ENCODE results near the gene PDZD2. TPM values are rescaled to one million over a fixed set of nuclear protein-coding genes. Genes with fewer than 3 reads are reported as not detected.

PDZD2 gene
- total and polyA plus RNA-seq, 9 donors, result 21.2 to 58.2 (median 37.8) TPM

DNA sequence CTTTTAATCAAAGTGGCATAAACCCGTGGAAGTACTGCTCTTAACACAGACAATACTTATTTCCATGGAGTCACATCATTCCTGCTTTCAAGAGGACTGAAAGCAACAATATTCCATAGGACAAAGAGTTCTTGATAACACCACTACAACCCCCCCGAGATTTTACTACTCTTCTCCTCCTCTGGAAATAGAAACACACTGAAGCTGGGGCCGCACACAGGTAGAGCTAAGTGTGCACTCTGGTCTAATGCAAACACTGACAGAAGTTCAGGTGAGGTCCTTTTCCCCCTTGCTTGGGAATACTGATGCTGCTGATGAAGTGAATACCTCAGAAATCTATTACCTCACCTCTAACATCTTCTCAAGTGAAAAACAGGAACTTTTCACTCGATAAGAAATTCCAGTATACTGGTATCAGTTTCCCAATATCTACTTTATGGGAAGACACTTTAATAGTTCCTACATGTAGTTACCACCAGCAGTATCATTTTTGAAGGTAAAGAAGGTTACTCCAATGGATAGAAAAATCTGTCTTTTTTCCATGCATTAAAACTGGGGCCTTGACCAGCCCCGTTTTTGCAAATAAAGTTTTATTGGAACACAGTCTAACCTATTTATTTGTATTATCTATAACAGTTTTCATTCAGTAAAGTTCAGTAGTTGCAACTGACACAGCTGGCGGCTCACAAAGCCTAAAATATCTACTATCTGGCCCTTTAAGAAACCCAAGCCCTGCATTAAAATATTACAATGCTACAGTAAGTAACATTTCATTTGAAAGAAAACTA, 485.2 kb downstream of the PDZD2 start:
- 86 to 89% (median 87%) methylated on average over 6 of the region's 6 CpGs for WGBS, 3 donors
- no peak for TF ChIP-seq EP300 (IDR thresholded peaks at IDR 0.05)
- TF ChIP-seq POLR2A (IDR thresholded peaks at IDR 0.05), result no peak
- TF ChIP-seq, protein P1, sequence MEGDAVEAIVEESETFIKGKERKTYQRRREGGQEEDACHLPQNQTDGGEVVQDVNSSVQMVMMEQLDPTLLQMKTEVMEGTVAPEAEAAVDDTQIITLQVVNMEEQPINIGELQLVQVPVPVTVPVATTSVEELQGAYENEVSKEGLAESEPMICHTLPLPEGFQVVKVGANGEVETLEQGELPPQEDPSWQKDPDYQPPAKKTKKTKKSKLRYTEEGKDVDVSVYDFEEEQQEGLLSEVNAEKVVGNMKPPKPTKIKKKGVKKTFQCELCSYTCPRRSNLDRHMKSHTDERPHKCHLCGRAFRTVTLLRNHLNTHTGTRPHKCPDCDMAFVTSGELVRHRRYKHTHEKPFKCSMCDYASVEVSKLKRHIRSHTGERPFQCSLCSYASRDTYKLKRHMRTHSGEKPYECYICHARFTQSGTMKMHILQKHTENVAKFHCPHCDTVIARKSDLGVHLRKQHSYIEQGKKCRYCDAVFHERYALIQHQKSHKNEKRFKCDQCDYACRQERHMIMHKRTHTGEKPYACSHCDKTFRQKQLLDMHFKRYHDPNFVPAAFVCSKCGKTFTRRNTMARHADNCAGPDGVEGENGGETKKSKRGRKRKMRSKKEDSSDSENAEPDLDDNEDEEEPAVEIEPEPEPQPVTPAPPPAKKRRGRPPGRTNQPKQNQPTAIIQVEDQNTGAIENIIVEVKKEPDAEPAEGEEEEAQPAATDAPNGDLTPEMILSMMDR (IDR thresholded peaks at IDR 0.05), result no peak
- intact Hi-C loops (cut with DNase I), result loop anchor here in 1 of 4 donors (2.0 kb wide), 1 partner anchor 51 kb away; the partner anchor contains the start of gene GOLPH3
- no peaks in the 10 kb centered on the region for H3K9me3 ChIP-seq
- H3K27ac ChIP-seq, result no peak overlapping the region
- no peak overlapping the region for H3K4me3 ChIP-seq
- no peaks in the 10 kb centered on the region for H3K27me3 ChIP-seq
- no peak for DNase-seq
- no peaks in the 10 kb centered on the region for H3K36me3 ChIP-seq
- peaks cover 6% of the 10 kb centered on the region for H3K4me1 ChIP-seq (ENCODE audit: insufficient read depth)

DNA sequence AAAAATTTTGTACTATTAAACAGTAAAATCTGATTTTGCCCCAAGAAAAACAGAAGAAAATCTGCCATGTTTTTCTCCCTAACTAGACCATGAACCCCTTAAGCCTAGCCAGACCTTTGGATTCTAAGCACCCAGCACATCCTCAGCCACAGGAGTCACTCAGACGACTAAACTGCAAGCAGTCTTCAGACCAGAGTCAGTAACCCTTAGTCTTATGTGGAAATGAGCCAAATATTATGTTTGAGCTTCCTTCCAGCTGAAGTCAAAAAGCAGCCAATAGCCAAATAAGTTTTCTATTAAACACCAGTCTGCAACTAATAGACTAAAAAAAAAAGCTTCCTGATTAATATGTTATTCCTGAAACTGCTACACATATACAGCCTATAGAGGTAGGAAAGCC, 487.8 kb downstream of the PDZD2 start:
- TF ChIP-seq, protein P1 (IDR thresholded peaks at IDR 0.05), result no peak
- TF ChIP-seq POLR2A (IDR thresholded peaks at IDR 0.05) (no peak), EP300 (IDR thresholded peaks at IDR 0.05) (no peak)
- Histone ChIP-seq H3K36me3 (no peaks in the 10 kb centered on the region), H3K9me3 (no peaks in the 10 kb centered on the region), H3K4me1 (ENCODE audit: insufficient read depth) (peaks cover 8% of the 10 kb centered on the region), H3K27me3 (no peaks in the 10 kb centered on the region), H3K27ac (no peak overlapping the region), H3K4me3 (no peak overlapping the region)
- DNase-seq, result no peak
- intact Hi-C loops (cut with DNase I), result no loop called here
- WGBS, 3 donors, result 4 to 16% (median 11%) methylated on average over 1 of the region's 1 CpG

DNA sequence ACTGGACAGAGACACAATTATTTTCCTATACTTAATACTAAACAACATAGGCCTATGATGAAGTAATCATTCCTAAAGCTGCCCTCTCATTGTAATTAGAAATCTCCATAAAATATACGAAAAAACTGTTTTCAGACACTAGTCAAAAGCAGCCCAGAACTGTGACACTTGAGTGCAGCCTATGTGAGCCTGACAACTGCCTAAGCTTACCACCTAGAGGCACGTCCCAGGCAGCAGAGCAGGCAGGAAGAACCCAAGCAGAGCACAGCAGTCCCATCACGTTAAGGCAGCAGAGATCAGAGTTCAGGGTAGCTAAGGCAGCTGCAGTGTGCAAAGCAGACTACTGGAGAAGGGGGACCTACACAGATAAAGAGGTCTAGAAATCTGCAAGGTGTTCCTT, 488.8 kb downstream of the PDZD2 start:
- WGBS, 3 donors, result 72 to 81% (median 79%) methylated on average over 3 of the region's 3 CpGs
- peaks cover 6% of the 10 kb centered on the region for H3K4me1 ChIP-seq (ENCODE audit: insufficient read depth)
- no peak overlapping the region for H3K27ac ChIP-seq

DNA sequence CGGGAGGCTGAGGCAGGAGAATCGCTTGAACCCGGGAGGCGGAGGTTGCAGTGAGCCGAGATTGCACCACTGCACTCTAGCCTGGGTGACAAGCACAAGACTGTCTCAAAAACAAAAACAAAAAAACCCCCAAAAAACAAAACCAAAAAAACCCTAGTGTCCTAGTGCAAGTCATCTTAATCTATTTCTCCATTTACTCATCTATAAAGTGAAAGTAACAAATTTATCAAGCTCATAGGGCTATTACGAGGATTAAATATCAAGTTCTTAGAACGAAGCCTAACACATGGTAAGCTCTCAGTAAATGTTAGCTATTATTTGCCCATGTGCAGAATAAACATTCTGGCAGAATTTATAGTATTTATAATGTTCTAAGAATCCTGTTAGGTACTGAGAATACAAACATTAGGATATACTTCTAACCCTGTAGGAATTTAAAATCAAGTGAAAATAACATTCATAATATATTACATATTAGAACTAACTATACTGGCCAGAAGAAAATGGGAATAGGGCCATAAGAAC, 490.2 kb downstream of the PDZD2 start:
- Histone ChIP-seq H3K9me3 (no peaks in the 10 kb centered on the region), H3K27me3 (no peaks in the 10 kb centered on the region), H3K27ac (no peak overlapping the region), H3K36me3 (no peaks in the 10 kb centered on the region), H3K4me1 (ENCODE audit: insufficient read depth) (peaks cover 6% of the 10 kb centered on the region), H3K4me3 (no peak overlapping the region)
- intact Hi-C loops (cut with DNase I), result no loop called here
- WGBS, 3 donors, result 69 to 79% (median 74%) methylated on average over 7 of the region's 7 CpGs
- DNase-seq, result no peak
- TF ChIP-seq, protein P1 (IDR thresholded peaks at IDR 0.05), result no peak
- no peak for TF ChIP-seq POLR2A (IDR thresholded peaks at IDR 0.05)

More for the DNA sequence above, 488.8 kb downstream of the PDZD2 start:
- Histone ChIP-seq H3K27me3 (no peaks in the 10 kb centered on the region), H3K9me3 (no peaks in the 10 kb centered on the region), H3K4me3 (no peak overlapping the region), H3K36me3 (no peaks in the 10 kb centered on the region)
- TF ChIP-seq EP300 (IDR thresholded peaks at IDR 0.05) (no peak), POLR2A (IDR thresholded peaks at IDR 0.05) (no peak)
- TF ChIP-seq, protein P1 (IDR thresholded peaks at IDR 0.05), result no peak
- intact Hi-C loops (cut with DNase I), result no loop called here
- no peak for DNase-seq
